SW480 (cell line): ENCODE data around the gene KPNB1.

Experiments
- DNase-seq: peaks from one replicate; pipeline ENCODE4 v3.0.0-alpha.2; 2016; ENCODE audit warnings: low spot score

Gene KPNB1

GRCh38 chr17:47711366-47712099 lies 61.8 kb downstream of the KPNB1 start:
- no peak for DNase-seq

DNA sequence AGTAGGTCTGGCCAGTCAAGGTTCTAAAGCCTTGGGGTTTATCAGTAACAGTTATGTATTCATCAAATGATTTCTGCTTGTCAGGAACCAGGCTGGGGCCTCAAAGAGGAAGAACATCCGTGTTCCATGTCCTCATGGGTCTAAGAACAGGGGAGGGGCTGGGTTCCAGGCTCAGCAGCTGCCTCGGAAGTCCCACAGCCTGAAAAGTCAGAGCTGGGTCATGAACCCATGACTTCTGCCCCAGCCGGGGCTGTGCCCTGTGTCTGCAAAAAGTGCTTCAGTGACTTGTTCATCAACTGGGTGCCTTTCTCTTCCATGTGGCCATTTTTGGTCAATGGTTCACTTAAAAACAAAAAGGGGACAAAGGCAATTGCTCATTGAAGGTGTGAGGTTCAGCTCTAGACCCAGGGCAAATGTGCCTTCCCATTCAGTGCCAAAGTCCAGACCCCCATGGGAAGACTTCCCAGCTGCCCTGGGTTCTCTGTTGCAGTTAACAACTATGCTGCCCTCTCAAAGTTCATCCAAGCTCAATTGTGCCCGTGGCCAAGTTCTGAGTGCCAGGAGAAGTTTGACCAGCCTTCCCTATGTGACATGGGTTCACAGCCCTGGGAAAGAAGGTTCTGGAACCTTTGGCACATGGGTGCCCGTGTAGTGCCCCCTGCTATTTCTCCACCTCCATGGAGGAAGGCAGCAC lies 62.8 kb downstream of the KPNB1 start:
- DNase-seq: no peak

DNA sequence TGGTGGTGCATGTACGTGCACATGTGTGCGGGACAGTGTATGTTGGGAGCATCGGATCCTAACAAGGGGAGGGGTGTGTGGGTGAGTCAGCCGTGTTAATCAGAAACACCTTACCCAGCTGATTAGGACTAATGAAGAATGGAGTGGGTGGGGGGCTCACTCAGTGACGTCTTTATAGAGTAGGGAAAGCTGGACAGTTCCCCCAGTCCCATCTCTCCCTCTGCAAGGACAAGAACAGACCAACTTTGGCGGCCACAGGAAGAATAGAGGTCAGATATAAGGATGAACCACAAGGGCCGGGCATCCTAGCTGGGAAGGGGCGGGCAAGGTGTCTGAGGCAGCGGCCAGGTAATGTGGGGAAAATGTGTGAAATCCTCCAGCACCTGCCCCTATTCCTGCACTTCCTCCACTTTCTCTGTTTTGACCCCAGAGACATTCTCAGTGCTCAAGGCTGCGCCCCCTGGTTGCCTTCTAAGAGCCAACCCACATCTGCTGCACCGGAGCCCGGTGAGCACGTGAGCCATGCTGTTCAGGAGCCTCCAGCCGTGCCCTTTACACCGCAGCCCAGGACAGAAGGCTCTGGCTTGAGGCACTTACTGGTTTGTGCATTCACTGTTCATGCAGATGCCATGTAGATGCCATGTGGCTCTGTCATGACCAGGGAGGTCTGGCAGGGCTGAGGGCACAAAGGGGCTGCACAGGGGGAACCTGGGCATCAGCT lies 64.4 kb downstream of the KPNB1 start:
- DNase-seq: no peak

DNA sequence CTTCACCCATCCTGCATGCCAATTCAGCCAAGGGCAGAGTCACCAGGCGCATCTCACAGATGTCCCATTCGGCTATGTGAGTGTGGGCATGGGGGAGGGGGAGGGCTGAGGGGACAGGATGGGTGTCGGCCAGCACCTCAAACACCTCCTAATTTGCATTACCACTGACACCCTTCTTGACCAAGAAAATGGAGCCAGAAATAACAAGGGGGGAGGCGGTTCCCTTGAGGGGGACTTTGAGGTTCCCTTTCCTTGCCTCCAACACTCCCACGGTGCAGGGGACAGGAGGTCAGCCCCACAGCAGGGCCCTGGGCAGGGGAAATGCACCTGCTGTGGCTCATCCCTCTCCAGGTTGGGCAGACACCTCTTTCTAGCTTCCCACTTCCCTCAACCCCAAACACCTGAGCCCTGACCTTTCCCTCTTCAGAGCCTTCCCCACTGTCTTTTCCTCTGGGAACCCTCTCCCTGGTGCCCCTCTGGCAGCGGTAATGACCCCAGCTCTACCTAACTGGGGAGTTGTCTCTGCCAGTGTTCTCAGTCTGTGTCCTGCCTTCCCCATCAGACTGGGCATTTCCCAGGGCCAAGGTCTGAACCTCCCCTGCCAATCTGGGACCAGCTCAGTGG lies 65.2 kb downstream of the KPNB1 start:
- DNase-seq: no peak

- DNase-seq: no peak
Measured at GRCh38 chr17:47715669-47716325, 66.1 kb downstream of the KPNB1 start.

GRCh38 chr17:47716375-47716774 lies 66.7 kb downstream of the KPNB1 start:
- no peak for DNase-seq

DNA sequence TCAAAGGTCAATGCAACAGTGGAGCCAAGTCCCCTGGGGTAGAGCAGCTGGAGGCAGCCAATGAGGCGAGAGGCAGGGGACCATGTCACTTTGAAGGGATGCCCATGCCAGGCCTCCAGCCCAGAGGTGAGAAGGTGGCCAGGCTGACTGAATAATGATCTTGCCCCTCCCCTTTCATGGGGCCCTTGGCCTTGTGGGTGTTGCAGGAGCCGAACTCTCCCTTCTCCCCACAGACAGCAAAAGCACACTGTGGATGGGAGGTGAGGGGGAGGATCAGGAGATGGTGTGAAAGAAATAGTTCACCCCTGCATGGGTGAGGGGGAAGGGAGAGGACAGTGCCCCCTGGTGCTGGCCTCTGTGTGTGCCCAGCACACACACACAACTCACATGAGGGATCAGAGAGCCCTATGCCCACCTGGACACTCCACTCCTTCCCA lies 67.6 kb downstream of the KPNB1 start:
- DNase-seq: no peak

GRCh38 chr17:47717979-47718621 lies 68.4 kb downstream of the KPNB1 start:
- peak; percentile 22 for DNase-seq

DNA sequence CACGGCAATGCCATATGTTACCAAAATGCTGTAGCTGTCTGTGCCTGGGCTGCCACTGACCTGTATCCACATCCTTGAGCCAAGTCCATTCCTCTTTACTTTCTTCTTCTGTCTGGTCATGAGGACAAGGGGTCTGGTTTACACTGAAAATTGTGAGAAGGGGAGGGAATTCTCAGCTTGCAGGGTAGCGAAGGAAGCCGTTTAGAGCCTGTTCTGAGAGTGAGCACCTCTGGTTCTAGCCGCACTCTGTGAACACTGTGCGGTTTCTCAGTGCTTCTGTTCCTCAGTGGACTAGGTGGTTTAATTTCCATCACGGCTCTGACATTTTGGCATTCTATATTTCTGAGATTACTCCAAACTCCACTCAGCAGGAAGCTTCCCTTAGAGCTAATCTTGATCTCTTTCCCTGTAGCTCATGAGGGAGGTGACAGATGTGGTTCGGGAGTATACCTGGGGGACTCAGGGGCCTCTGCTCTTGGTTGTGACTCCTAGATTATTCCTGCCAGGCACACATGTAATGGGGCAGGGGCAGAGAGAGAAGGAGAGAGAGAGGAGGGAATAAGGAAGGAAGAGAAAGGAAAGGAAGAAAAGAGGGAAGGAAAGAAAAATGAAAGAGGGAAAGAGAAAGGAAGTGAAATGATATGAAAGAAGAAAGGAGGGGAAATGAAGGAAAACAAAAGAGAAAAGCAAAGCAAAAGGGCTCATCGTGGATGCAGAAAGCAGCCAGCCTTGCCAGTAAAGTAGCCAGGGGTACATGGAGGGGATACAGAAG lies 69.1 kb downstream of the KPNB1 start:
- DNase-seq: no peak

GRCh38 chr17:47719411-47720152 lies 69.9 kb downstream of the KPNB1 start:
- DNase-seq: peak; percentile 66

- DNase-seq: no peak
Measured at GRCh38 chr17:47720196-47720595, 70.5 kb downstream of the KPNB1 start.

GRCh38 chr17:47720754-47721533 lies 71.2 kb downstream of the KPNB1 start:
- no peak for DNase-seq

DNA sequence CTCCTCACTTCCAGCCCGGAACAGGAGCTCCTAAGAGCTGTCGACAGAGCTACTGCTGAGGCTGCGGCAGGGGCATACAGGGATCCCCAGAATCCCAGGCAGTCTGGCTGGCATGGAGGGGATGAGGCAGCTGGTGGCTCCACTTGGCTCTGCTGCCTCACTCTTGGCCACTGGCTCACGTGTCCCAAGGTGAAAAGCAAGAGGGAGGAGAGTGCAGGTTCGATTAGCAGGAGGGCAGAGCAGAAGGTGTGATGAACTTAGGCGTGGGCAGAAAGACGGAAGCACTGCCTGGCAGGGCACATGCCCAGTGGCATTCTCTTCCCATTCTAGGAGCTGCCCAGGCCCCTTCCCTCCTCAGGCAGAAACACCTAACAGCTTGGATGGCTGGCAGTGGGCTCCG lies 72.0 kb downstream of the KPNB1 start:
- DNase-seq: no peak

DNA sequence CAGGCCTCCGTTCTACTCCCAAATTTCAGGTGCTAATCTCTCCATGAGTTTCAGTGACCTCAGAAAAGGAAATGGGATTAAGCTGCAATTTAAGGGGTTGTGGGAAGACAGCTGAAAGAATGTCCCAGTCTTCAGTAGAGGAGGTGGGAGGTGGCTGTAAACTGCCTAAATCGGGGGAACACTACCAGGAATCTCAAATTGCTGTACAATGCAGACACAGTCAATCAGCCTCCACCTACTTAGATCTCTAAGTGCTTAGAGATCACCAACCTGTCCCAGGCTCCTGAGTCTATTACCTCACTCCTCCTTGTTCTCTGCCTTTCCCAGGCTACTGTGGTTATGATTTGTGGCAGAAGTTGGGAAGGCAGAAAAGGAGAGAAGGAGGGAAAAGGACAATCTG lies 75.0 kb downstream of the KPNB1 start:
- DNase-seq: no peak

GRCh38 chr17:47725446-47726111 lies 75.9 kb downstream of the KPNB1 start:
- DNase-seq: no peak

DNA sequence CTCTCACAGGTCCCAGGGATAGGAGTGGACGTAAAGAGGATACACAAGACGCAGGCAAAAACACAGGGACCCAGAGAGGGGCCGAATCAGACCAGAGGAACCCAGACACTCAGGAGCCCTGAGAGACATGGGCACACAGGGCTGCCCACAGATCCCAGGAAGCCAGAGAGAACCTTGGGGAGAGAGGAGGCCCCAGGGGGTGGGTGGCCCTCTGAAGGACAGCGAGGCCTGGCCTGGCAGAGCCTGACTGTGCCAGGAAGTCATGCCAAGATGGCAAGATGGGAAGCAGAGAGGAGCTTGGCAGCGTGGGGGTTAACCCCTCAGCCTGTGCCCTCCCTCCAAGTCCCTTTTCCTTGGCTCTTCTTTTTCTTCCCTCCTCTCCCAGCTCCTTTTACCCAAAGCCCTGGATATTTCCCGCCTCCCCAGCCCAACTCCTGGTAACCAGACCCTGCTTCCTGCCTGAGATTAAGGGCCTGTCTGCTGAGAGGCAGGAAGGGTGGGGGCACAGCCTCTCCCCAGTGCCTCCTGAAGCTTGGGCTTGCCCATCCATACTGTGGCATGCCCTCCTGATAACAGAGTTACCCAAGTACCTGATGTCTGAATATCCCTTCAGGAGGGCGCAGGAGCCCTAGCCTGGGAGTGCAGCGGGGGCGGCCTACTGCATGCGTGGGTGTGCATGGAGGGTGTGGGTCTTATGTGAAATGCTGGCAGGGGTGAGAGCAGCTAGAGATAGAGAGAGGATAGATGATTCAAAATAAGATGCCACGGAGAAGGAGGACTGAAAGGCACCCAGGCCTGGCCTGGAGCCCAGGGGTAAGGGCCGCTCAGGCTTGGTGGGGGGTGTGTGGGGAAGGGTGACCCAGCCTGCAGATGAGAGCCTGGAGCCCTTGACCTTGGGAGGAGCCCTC lies 77.3 kb downstream of the KPNB1 start:
- DNase-seq: no peak

GRCh38 chr17:47727704-47728036 lies 78.0 kb downstream of the KPNB1 start:
- DNase-seq: no peak
